DMS153 treated with DMSO at 0.1 percent for 48 hours (cell line): ENCODE measurements around the gene PAK6.

ENCODE experiments used
- DNase-seq: peaks from one replicate; lab custom pipeline; 2025; ENCODE audit not compliant: unreplicated experiment; lab: John Stamatoyannopoulos, UW

The PAK6 gene

GRCh38 chr15:40290545-40290917 is 51.7 kb downstream of the PAK6 start:
- no peak for DNase-seq

DNA sequence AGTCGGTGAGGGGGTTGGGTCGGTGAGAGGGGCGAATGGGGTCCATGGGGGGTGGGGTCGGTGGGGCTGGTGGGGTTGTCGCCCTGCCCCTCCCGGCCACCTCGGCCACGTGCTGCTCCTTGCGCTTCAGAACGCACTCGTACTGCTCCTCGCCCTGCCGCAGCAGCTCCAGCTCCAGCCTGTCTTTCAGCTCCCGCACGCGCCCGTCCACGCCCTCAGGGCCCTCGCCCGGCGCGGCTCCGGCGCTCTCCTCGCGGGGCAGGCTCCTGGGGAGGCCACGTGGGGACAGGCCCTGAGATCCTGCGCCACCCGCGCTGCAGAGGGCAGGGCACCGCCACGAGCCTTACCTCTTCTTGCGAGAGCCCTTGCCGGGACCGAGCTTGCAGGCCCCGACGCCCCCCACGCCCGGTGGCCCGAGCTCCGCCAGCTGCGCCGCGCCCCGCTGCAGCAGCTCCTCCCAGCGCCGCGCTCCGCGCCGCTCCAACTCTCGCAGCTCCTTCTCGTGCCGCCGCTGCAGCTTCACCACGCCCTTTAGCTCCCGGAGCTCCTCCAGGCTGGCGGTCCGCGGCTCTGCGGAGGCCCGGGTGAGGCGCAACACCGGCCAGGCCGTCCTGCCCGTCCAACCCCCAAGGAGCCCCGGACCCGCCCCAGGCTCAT is 52.2 kb downstream of the PAK6 start:
- peak; percentile 9 for DNase-seq

- DNase-seq: no peak
Observed at GRCh38 chr15:40292246-40292645, 53.4 kb downstream of the PAK6 start.

DNA sequence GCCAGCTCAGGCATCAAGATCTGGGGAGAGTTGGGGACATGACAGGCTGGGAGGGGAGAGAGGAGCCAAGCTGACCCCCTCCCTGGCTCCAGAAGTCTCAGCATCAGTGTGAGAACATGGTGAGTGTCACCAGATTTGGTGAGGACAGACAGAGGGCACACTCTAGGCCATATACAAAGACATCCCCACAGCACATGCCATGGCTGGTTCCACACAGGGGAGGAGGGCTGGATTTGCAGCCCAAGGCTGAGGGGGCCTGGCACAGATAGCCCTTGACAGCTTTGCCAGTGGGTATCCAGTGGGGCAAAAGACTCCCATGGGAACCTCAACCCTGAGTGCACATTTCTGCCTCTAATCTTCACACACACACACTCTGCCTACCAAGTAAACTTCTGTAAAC is 54.1 kb downstream of the PAK6 start:
- DNase-seq: no peak

- no peak for DNase-seq
Observed at GRCh38 chr15:40293905-40294895, 55.3 kb downstream of the PAK6 start.

GRCh38 chr15:40295297-40295696 is 56.4 kb downstream of the PAK6 start:
- no peak for DNase-seq

DNA sequence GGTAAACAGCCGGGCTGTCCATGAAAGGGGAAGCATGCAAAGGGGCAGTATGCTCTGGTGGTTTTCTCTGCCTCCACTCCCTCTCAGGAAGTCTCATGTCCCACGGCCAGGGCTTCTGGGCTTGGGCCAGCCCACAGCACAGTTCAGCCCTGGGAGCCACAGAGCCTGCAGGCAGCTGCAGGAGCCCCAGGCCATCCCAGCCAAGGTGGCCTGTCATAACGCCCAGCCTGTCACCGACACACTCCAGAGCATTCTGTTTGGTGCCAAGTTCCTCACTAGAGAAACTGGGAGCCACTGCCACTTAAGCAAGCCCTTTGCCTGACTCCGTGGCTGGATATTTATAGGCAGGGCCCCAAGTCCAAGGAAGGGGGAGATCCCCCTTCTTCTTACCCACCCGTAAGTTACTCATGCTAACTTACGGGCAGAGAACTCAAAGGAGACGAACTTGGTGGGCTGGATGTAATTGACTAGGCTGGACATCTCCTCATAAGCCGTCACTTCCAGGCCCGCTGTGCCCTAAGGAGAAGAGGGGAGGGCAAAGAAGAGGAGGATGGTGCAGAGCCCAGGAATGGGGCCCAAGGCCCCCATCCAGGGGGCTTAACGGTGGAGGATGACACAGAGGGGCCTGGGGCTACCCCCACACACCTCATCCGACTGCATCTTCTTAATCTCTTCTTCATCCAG is 57.2 kb downstream of the PAK6 start:
- no peak for DNase-seq

- no peak for DNase-seq
Observed at GRCh38 chr15:40296561-40297230, 57.8 kb downstream of the PAK6 start.

GRCh38 chr15:40297356-40297755 is 58.5 kb downstream of the PAK6 start:
- DNase-seq: no peak

DNA sequence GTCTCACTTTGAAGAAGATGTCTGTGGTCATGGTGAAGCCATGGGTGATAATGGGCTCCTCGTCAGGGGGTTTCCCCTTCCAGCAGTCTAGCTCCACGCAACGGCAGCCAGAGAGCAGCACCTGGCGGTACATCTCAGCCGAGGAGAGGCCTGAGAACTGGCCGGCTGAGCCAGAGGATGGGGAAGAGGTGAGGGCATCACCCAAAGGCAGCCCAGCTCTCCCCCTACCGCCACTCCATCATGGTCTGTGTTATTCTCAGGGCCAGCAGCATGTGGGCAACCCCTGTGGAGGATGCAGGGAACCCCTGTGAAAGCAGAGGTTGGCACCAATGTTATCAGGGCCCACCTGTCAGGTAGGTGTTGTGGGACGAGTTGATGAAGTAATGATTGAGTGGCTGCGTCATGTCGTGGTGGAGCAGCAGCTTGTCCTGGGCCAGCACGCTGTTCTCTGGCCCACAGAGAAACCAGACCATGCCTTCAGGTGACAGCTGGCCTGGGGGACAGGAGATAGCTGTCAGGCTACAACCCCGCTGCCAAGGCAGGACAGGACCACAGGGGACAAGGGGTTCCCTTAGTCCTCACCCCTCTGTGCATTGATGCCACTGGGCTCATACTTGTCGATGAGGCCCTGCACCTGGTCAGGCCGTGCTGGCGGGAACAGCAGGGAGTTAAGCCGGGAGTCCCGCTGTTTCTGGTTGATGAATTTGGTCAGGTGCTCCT is 59.5 kb downstream of the PAK6 start:
- no peak for DNase-seq

GRCh38 chr15:40300367-40300766 is 61.5 kb downstream of the PAK6 start:
- no peak for DNase-seq

- no peak for DNase-seq
Observed at GRCh38 chr15:40300771-40301170, 61.9 kb downstream of the PAK6 start.

- DNase-seq: no peak
Observed at GRCh38 chr15:40301467-40302179, 62.8 kb downstream of the PAK6 start.

DNA sequence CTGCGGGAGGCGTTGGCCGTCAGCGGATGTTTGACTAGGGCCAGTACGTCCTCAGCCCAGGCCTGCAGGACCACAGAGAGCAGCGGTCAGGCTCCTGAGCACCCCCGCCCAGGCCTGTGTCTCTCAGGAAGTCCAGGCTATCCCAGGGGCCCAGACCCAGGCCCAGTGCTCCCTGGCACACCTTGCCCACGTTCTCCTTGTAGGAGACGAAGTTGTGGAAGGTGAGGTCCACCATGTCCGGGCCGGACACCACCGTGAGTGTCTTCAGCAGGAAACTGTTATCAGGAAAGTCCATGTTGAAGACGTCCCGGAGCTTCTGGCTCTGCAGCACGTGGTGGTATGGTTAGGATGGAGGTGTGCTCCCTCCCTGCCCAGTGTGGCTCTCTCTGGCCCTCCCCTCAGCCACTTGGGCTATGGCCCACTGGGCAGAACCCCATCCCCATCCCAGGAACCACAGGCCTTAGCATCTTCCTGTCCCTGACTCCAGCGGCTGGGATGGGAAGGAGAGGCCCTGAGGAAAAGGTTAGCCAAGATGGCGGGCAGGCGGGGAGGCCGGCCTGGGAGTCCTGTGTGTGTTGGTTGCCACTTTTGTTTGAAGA is 63.5 kb downstream of the PAK6 start:
- no peak for DNase-seq

GRCh38 chr15:40302981-40303380 is 64.1 kb downstream of the PAK6 start:
- no peak for DNase-seq

DNA sequence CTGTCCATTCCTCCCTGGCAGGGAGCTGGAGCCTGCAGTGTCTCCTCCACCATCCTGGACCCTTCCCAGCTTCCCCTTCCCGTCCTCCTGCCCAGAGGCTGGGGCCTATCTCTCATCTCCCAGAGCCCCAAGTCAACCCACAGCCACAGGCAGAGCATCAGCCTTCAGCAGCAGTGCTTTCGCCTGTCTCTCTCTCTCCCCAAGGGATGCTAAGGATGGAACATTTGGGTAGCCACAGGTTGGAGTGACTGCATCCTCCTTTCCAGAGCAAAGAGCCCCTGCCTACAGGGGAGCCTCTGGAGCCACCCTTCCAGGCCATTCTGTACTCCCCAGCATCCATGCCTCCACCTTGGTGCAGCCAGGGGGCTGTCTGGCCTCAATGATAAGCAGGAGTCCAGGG is 64.7 kb downstream of the PAK6 start:
- no peak for DNase-seq

DNA sequence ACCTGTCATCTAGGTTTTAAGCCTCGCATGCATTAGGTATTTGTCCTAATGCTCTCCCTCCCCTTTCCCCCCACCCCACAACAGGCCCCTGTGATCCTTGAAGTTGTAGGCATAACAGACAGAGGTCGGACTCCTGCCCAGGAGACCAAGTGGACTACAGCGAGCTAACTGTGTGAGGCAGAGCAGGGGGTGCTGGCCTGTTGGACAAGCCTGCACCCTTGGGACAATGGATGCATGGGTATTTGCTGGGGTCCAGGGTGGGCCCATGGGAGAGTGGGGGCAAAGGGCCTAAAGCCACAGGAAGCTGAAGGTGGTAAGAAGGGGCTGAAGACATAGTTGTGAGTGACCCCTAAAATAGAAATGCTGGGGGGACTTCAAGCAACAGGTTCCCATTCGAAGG is 66.4 kb downstream of the PAK6 start:
- DNase-seq: no peak

DNA sequence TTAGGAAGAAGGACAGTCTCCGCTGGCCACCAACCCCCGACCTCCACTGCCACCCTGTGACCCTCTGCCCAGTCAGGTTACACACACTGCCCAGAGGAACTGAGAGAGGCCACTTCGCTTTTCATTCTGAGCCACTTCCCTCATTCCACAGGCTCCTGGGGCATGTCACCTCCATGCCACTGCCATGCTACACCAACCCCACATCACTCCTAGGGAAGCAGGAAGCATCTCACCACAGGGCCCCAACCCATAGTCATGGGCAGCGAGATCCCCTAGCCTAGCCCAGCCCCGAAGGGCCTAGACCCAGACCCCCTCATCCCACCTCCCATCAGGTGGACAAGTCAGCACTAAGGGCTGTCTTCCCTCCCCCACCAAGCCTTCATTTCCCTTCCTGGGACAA is 67.5 kb downstream of the PAK6 start:
- DNase-seq: no peak

DNA sequence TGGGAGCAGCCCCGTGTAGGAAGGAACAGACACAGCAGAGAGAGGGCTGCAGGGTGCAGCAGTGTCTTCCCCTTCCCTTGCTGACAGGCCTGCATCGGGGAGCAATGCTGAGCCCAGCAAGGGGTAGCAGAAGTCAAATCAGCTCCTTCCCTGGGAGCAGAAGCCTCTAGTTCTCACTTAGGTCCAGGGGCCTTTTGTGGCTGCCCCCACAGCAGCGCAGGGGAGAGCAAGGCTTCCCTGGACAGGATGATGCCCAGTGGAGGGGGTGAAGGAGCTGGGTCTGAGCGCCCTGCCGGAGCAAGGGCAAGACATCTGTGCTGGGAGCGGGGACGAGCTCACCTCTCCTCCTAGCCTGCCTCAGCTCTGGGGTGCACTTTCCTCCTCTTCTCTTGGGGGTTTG is 68.0 kb downstream of the PAK6 start:
- no peak for DNase-seq
